Glutamatergic neuron (in vitro differentiated cells): ENCODE results near the gene AK9. TPM values are rescaled to one million over a fixed set of nuclear protein-coding genes. Genes with fewer than 3 reads are reported as not detected.
A peak's percentile ranks its signal among the peaks of the same experiment; 100 is the strongest.
"Not testable (repeated sequence)": the region's sequence is repeated elsewhere in the genome, so short reads cannot be mapped to it uniquely, and the experiment has no call there.

ENCODE experiments used
- DNase-seq: peaks from one replicate; pipeline ENCODE4 v3.0.0; 2022
- H3K27ac Mint-ChIP-seq: one replicate; pipeline ENCODE4 v1.8.0; 2020; ENCODE audit warnings: mild to moderate bottlenecking, mixed read lengths, inconsistent platforms; ENCODE audit not compliant: unreplicated experiment
- H3K27me3 Mint-ChIP-seq: one replicate; pipeline ENCODE4 v1.8.0; 2020; ENCODE audit warnings: mild to moderate bottlenecking, moderate library complexity, mixed read lengths, inconsistent platforms; ENCODE audit not compliant: unreplicated experiment
- H3K36me3 Mint-ChIP-seq: one replicate; pipeline ENCODE4 v1.8.0; 2020; ENCODE audit warnings: mild to moderate bottlenecking, mixed read lengths, inconsistent platforms; ENCODE audit not compliant: unreplicated experiment
- H3K4me1 Mint-ChIP-seq: one replicate; pipeline ENCODE4 v1.8.0; 2020; ENCODE audit warnings: mild to moderate bottlenecking, low read depth, mixed read lengths, inconsistent platforms; ENCODE audit not compliant: unreplicated experiment
- H3K4me3 Mint-ChIP-seq: one replicate; pipeline ENCODE4 v1.8.0; 2020; ENCODE audit warnings: mild to moderate bottlenecking, mixed read lengths, inconsistent platforms; ENCODE audit not compliant: unreplicated experiment
- H3K9me3 Mint-ChIP-seq: one replicate; pipeline ENCODE4 v1.8.0; 2020; ENCODE audit warnings: mild to moderate bottlenecking, moderate library complexity, mixed read lengths, inconsistent platforms; ENCODE audit not compliant: unreplicated experiment
- CTCF ChIP-seq: fragments of 200-600 bp; sonication (generic); IDR thresholded peaks from one replicate; pipeline ENCODE4 v1.5.0; 2021; ENCODE audit not compliant: partially characterized antibody, unreplicated experiment
- total RNA-seq: library from RNA; stranded (reverse); fragmentation: NEBNext Ultra II Directional; extraction: Animal tissue kit (Norgen Biotek cat#: 25700); gene quantifications from one replicate; pipeline ENCODE4 v1.2.1, GENCODE V29; 2021; ENCODE audit not compliant: unreplicated experiment

The AK9 gene
- total RNA-seq, 1 donor from 2014 or later = 8.1 TPM

- Mint-ChIP-seq H3K27me3 (no peaks in the 10 kb centered on the region), H3K9me3 (no peaks in the 10 kb centered on the region), H3K27ac (no peak overlapping the region), H3K36me3 (peaks cover 5% of the 10 kb centered on the region), H3K4me3 (no peak overlapping the region), H3K4me1 (no peaks in the 10 kb centered on the region)
- no peak for DNase-seq
- TF ChIP-seq CTCF = peak; percentile 19
These were observed 163.0 kb downstream of the AK9 start for GRCh38 chr6:109527989-109528388.

GRCh38 chr6:109526905-109527628 lies 163.9 kb downstream of the AK9 start:
- no peaks in the 10 kb centered on the region for H3K9me3 Mint-ChIP-seq
- H3K4me3 Mint-ChIP-seq = no peak overlapping the region
- TF ChIP-seq CTCF = peak; percentile 37
- peaks cover 5% of the 10 kb centered on the region for H3K36me3 Mint-ChIP-seq
- H3K4me1 Mint-ChIP-seq = no peaks in the 10 kb centered on the region
- H3K27me3 Mint-ChIP-seq = no peaks in the 10 kb centered on the region
- peak; percentile 28 for DNase-seq
- no peak overlapping the region for H3K27ac Mint-ChIP-seq

DNA sequence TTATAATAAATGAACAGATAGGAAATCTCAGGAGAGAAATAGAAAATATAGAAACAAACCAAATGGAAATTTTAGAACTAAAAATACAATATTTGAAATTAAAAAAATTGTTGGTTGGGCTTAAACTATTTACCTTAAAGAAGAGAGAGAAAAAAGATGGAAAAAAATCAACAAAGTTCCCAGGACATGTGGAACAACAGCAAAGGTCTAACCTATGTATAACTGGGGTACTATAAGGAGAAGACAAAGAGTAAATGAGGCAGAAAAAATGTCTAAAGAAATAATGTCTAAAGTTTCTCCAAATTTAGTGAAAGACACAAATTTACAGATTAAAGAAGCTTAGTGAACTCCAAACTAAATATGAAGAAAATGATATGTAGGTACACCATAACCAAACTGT lies 166.9 kb downstream of the AK9 start:
- H3K27me3 Mint-ChIP-seq = no peaks in the 10 kb centered on the region
- no peak overlapping the region for H3K4me3 Mint-ChIP-seq
- peaks cover 5% of the 10 kb centered on the region for H3K36me3 Mint-ChIP-seq
- DNase-seq = no peak
- no peak overlapping the region for H3K27ac Mint-ChIP-seq
- no peaks in the 10 kb centered on the region for H3K4me1 Mint-ChIP-seq
- no peaks in the 10 kb centered on the region for H3K9me3 Mint-ChIP-seq
- TF ChIP-seq CTCF = no peak

DNA sequence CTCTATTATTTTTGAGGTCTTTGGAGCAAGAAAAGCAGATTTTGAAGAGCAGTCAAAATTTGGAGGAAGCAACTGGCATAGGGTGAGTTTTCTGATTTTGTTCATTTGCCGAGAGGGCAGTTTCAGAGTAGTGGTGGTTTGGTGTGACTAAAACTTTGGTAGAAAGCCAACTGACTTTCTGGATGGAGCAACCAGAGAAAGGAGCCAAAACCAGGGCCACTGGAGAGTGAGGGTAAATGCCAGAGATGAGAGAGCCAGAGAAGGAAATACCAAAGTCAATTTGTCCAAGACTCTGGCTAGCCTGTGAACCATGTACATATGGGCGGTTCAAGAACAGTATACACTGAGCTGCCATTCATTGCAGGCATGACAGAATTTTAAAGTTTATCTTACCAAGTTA lies 167.5 kb downstream of the AK9 start:
- Mint-ChIP-seq H3K27ac (no peak overlapping the region), H3K4me1 (no peaks in the 10 kb centered on the region), H3K4me3 (no peak overlapping the region), H3K27me3 (no peaks in the 10 kb centered on the region), H3K36me3 (peaks cover 5% of the 10 kb centered on the region), H3K9me3 (no peaks in the 10 kb centered on the region)
- DNase-seq = no peak
- TF ChIP-seq CTCF = no peak

GRCh38 chr6:109521080-109521479 lies 169.9 kb downstream of the AK9 start:
- no peak for TF ChIP-seq CTCF
- Mint-ChIP-seq H3K4me1 (no peaks in the 10 kb centered on the region), H3K36me3 (peaks cover 5% of the 10 kb centered on the region), H3K4me3 (no peak overlapping the region), H3K27me3 (no peaks in the 10 kb centered on the region), H3K9me3 (no peaks in the 10 kb centered on the region), H3K27ac (no peak overlapping the region)
- no peak for DNase-seq

GRCh38 chr6:109519647-109520046 lies 171.4 kb downstream of the AK9 start:
- not testable (repeated sequence) for DNase-seq, H3K4me1 Mint-ChIP-seq, H3K9me3 Mint-ChIP-seq, H3K27ac Mint-ChIP-seq, H3K4me3 Mint-ChIP-seq, H3K36me3 Mint-ChIP-seq, H3K27me3 Mint-ChIP-seq
